Activated T-helper 1 cell treated with anti-CD3 and anti-CD28 coated beads, Interleukin-12 subunit alpha, Interleukin-12 subunit beta, Interleukin-2, Interleukin-4 antibody, amounts not matched to agents 30 ng/mL and 10 ng/mL and 1 ng/mL, durations not matched to agents 14 hours and 24 hours and 36 hours (primary cell): ENCODE measurements around the gene HDAC4. TPM values are rescaled to one million over a fixed set of nuclear protein-coding genes. Genes with fewer than 3 reads are reported as not detected.

ENCODE experiments used
- DNase-seq: peaks from one replicate; pipeline ENCODE4 v3.0.0; 2021; ENCODE audit warnings: low spot score
- H3K27ac Mint-ChIP-seq: one replicate; pipeline ENCODE4 v1.8.0; 2021; ENCODE audit warnings: mild to moderate bottlenecking, mixed read lengths
- H3K27me3 Mint-ChIP-seq: one replicate; pipeline ENCODE4 v1.8.0; 2022; ENCODE audit warnings: mild to moderate bottlenecking, moderate library complexity, mixed read lengths; ENCODE audit not compliant: insufficient read depth
- H3K36me3 Mint-ChIP-seq: one replicate; pipeline ENCODE4 v1.8.0; 2021; ENCODE audit warnings: low read depth, mixed read lengths
- H3K4me1 Mint-ChIP-seq: one replicate; pipeline ENCODE4 v1.8.0; 2021; ENCODE audit warnings: low read depth, mixed read lengths
- H3K4me3 Mint-ChIP-seq: one replicate; pipeline ENCODE4 v1.8.0; 2021; ENCODE audit warnings: mild to moderate bottlenecking, moderate library complexity, mixed read lengths
- H3K9me3 Mint-ChIP-seq: one replicate; pipeline ENCODE4 v1.8.0; 2021; ENCODE audit warnings: mixed read lengths
- intact Hi-C: fragments of 100-400 bp; cut with micrococcal nuclease; formaldehyde crosslinking; loops from one replicate; pipeline ENCODE4 v1.15.1; 2024
- total RNA-seq: library from RNA; stranded (reverse); gene quantifications from 2 replicates; pipeline ENCODE4 v1.2.3, GENCODE V29; 2022

The HDAC4 gene
- total RNA-seq, 1 donor from 2014 or later = 41.3 TPM

DNA sequence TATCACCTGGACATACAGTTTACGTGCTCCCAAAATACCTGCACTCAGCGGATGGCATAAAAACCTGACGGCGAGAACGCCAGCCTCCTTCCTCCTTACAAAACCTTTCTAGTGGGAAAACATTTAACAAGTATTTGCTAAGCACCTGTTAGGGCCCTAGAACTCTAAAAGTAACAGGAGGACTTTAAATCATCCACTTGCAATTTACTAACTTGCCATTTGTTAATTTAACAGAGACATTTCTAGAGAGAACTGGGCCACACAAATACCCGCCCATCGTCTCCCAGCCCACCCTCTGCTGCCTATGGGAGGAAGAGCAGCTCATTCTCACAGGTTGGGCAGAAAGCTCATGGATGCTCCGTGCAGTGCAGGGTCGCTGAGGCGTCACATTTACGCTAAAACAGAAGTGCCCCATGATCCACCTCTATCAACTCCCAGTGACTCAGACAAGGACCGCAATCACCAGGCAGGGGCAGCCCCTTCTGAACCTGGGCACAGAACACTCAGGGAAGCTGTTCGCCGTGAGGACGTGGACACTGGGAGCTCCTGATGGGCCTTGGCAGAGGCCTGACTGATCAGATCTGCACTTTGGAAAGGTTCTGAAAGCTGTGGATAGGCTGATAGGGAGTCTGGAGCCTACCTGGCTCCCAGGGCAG, 106.9 kb downstream of the HDAC4 start:
- Mint-ChIP-seq H3K4me3 (peak overlapping the region; percentile 85), H3K4me1 (peaks cover 73% of the 10 kb centered on the region), H3K36me3 (peaks cover 14% of the 10 kb centered on the region), H3K27me3 (peaks cover 2% of the 10 kb centered on the region), H3K27ac (peak overlapping the region; percentile 89), H3K9me3 (no peaks in the 10 kb centered on the region)
- intact Hi-C loops = loop anchor here (1.0 kb wide), 2 partner anchors 10 to 19 kb away; no protein-coding TSS in a partner anchor
- peak; percentile 64 for DNase-seq

DNA sequence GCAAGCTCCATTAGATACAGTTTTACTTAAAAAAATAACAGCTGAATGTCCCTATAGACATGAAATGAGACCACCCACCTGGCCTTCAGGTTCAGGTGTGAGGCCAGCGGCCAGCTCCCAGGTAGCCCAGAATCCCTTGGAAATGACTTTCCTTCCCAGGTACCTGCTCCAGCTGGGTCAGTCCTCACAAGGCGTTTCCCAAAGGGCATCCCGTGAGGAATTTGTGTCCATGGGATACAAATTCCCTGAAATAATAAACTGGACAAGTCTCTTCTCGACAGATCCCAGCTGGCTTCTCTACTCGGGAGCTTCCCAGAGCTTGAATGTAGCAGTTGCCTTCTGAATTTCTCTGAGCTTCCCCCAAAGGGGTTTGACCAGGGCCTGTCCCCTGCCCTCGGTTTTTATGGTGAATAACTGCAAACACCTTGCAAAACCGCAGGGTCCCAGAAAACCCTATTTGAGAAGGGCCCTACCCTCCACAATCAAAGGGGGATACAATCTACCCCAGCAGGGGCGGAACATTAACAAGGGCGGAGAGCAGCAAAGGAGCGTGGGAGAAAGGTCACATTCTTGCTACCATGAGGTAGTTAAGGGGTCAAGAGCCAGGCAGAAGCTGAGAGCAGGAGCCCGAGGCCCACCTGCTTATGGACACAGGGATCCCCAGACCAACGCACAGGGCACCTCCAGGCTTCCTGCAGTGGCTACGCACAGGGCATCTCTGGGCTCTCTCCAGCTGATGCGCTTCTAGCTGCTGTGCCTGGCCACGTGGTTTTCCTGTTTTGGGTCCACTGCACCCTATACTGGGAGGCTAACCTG, 107.7 kb downstream of the HDAC4 start:
- DNase-seq = no peak
- Mint-ChIP-seq H3K27ac (no peak overlapping the region), H3K27me3 (peaks cover 2% of the 10 kb centered on the region), H3K4me1 (peaks cover 73% of the 10 kb centered on the region), H3K4me3 (no peak overlapping the region), H3K36me3 (peaks cover 14% of the 10 kb centered on the region), H3K9me3 (no peaks in the 10 kb centered on the region)
- intact Hi-C loops = no loop called here

DNA sequence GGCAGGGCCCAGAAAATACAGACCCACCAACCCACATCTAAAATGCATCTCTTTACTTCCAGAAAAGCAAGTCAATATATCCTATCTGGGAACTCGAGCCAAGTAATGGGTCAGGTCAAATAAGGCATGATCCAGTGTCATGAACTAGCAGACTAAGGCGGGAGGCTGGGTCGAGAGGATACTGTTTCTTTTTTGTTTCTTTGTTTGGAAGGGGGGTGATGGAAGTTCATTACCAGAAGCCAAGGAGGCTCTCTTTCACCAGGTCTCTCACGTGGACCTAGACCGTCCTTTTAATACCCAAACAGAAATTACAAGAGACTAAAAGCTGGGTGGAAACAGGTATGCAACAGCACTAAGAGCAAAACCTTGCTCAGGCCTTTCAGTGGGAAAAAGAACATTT, 108.3 kb downstream of the HDAC4 start:
- peaks cover 3% of the 10 kb centered on the region for H3K27me3 Mint-ChIP-seq
- no peak for DNase-seq
- H3K4me3 Mint-ChIP-seq = no peak overlapping the region
- peaks cover 73% of the 10 kb centered on the region for H3K4me1 Mint-ChIP-seq
- no peaks in the 10 kb centered on the region for H3K9me3 Mint-ChIP-seq
- no peak overlapping the region for H3K27ac Mint-ChIP-seq
- intact Hi-C loops = no loop called here
- peaks cover 12% of the 10 kb centered on the region for H3K36me3 Mint-ChIP-seq

DNA sequence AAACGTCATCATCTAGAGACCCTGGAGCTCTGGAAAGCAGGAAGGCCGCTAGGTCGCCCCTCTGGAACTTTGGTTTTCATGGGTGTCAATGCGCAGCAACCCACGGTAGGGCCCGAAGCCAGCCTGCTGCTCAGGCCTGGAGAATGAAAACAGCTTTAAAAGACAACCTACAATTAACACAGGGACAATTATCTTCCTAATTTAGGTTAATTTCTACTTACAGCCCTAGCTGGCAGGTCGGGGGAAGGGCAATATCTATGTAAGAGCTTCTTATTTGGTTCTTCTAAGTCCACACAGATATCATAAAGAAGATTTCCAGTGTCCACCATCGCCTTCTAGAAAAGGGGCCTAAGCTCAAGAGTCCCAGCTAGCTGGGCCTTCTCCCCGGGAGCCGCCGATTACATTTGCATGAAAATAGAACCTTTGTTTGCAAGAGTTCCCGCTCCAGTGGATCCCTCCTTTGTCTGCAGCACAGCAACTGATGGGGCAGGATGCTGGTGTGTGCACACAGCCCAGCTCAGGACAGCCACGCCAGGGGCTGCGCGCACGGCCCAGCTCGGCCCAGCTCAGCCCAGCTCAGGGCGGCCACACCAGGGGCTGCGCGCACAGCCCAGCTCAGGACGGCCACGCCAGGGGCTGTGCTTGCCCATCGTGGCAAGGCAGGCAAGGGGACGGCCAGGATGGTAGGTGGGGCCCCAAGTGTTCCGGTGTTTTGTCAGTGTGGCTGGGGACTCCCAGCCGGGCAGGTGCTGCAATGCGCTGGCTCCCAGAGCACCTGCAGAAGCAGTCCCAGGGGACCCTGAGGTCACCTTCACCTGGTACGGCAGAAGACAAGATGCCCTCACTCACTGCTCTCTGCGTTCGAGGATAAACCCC, 109.1 kb downstream of the HDAC4 start:
- Mint-ChIP-seq H3K4me3 (no peak overlapping the region), H3K27me3 (peaks cover 6% of the 10 kb centered on the region), H3K36me3 (peaks cover 16% of the 10 kb centered on the region), H3K27ac (no peak overlapping the region), H3K4me1 (peaks cover 78% of the 10 kb centered on the region), H3K9me3 (no peaks in the 10 kb centered on the region)
- intact Hi-C loops = no loop called here
- no peak for DNase-seq

DNA sequence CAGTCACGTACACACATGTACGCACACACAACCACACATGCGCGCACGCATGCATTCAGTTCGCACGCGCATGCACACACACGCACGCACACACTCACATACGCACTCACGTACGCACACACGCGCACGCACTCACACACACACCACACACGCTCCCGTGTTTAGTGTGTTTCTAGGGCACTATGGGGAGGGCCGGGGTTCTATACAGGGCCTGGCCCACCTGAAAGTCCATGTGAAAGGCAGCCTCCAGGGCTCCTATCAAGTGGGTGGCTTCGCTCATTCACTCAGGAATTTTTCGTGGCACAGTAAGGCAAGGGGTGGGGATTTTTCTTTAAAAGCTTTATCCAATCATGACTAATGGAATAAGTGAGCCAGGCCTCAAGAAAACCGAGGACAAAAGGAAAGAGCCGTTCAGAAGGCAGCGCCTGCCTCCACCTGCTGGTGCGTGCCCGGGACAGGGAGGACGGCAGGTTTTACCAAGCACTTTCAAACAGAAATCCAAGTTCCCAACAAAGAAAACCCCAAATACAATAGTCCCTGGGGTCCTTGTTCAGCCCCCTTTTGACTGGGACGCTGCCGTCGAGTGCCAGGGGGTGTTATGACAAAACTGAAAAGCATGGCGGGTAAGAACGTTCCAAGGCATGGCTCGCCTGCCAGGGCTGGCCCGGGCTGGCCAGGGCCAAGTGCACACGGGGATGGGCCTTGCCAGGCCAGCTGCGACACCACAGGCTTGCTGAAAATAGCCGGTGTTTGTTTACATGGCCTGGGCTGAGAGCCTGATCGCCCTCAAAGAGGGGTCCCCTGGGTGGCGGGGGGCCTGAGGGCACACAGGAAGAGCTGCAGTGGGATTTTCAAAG, 110.0 kb downstream of the HDAC4 start:
- Mint-ChIP-seq H3K36me3 (peaks cover 20% of the 10 kb centered on the region), H3K27ac (no peak overlapping the region), H3K27me3 (peaks cover 8% of the 10 kb centered on the region), H3K4me3 (no peak overlapping the region), H3K4me1 (peaks cover 79% of the 10 kb centered on the region), H3K9me3 (no peaks in the 10 kb centered on the region)
- intact Hi-C loops = no loop called here
- DNase-seq = no peak

DNA sequence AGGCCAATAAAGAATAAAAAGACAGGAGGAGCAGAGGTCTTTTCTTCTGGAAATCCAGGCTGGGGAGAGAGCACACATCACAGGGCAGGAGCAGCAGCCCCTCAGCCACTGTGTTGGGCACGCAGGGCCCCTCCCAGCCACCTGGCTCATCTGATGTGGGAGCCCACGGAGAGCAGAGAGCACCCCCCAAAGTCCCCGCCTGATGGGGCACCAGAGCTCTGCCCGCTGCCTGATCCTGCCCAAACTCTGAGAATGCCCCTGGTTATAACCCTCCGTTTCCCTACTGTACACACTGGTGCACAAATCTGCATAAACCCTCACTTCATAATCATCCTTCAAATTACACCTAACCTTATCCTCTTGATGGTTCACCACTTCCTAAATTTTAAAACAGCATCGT, 111.3 kb downstream of the HDAC4 start:
- intact Hi-C loops = loop anchor here (1.0 to 5.0 kb wide), 11 partner anchors 9 to 258 kb away; partner anchors contain the start of gene HDAC4
- Mint-ChIP-seq H3K36me3 (peaks cover 20% of the 10 kb centered on the region), H3K27ac (peak overlapping the region; percentile 98), H3K27me3 (peaks cover 7% of the 10 kb centered on the region), H3K4me3 (peak overlapping the region; percentile 77), H3K9me3 (no peaks in the 10 kb centered on the region), H3K4me1 (peaks cover 83% of the 10 kb centered on the region)
- no peak for DNase-seq

DNA sequence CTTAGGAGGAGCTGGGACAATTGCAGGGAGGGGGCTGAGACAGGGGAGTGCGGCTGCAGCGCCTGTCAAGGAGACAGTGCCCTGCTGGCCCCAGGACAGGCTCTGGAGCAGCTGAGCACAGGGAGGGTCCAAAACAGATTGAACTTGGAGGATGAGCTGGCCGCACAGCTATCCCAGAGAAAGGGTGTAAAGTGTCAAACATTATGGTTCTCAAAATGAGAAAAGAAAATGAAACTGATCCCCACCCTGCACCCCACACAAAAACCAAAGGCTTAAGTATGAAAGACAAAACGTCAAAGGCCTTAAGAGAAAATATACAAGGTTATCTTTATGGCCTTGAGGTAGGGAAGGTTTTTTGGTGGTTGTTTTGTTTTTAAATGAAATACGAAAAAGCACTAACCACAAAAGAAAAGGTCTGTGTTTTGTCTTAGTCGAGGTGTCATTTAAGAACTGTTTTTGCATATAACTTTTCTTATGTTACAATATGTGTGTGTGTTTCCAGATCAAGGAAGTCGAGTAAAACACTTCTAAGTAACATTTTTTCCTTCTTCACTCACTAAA, 111.8 kb downstream of the HDAC4 start:
- Mint-ChIP-seq H3K36me3 (peaks cover 17% of the 10 kb centered on the region), H3K27me3 (peaks cover 7% of the 10 kb centered on the region), H3K27ac (peak overlapping the region; percentile 98), H3K4me3 (peak overlapping the region; percentile 77), H3K4me1 (peaks cover 78% of the 10 kb centered on the region), H3K9me3 (no peaks in the 10 kb centered on the region)
- intact Hi-C loops = loop anchor here (1.0 to 5.0 kb wide), 11 partner anchors 9 to 258 kb away; partner anchors contain the start of gene HDAC4
- peak; percentile 61 for DNase-seq

DNA sequence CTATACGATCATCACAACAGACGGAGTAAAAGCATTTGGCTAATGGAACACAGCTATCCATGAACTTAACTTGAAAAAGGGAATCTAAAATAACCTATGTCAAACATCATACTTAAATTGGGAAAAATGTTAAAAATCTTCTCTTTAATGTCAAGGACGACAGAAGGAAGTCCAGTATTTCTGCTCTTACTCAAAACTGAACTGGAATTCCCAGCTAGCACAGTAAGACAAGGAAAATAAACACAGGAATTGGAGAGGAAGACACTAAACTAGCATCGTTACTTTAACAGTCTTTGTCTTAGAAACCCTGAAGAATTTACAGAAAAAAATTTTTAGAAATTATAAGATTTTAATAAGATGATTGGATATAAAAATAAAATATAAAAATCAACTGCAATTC, 112.6 kb downstream of the HDAC4 start:
- no peaks in the 10 kb centered on the region for H3K9me3 Mint-ChIP-seq
- H3K27me3 Mint-ChIP-seq = peaks cover 7% of the 10 kb centered on the region
- peaks cover 19% of the 10 kb centered on the region for H3K36me3 Mint-ChIP-seq
- no peak overlapping the region for H3K4me3 Mint-ChIP-seq
- H3K27ac Mint-ChIP-seq = peak overlapping the region; percentile 48
- H3K4me1 Mint-ChIP-seq = peaks cover 70% of the 10 kb centered on the region
- intact Hi-C loops = loop anchor here (5.0 kb wide), 1 partner anchor 259 kb away; no protein-coding TSS in a partner anchor
- DNase-seq = no peak

DNA sequence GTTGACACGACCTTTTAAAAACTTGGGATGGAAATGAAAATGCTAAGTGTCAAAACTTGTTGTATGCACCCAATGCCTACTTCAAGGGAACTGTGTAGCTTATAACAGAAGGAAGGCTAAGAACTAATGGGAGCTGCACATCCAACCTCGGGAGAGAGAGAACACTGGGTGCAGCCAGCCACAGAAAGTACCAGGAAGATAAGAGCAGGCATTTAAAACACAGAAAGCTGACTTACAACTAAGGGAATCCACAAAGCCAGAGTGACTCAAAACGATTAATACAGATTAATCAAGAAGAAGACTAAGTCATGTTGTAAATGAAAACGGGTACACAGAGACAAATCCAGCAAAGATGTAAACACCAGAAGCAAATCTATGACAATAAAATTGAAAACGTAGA, 113.4 kb downstream of the HDAC4 start:
- DNase-seq = no peak
- intact Hi-C loops = loop anchor here (5.0 kb wide), 1 partner anchor 260 kb away; no protein-coding TSS in a partner anchor
- peaks cover 18% of the 10 kb centered on the region for H3K36me3 Mint-ChIP-seq
- H3K4me1 Mint-ChIP-seq = peaks cover 65% of the 10 kb centered on the region
- H3K27me3 Mint-ChIP-seq = peaks cover 7% of the 10 kb centered on the region
- peak overlapping the region; percentile 64 for H3K27ac Mint-ChIP-seq
- H3K4me3 Mint-ChIP-seq = peak overlapping the region; percentile 56
- no peaks in the 10 kb centered on the region for H3K9me3 Mint-ChIP-seq

DNA sequence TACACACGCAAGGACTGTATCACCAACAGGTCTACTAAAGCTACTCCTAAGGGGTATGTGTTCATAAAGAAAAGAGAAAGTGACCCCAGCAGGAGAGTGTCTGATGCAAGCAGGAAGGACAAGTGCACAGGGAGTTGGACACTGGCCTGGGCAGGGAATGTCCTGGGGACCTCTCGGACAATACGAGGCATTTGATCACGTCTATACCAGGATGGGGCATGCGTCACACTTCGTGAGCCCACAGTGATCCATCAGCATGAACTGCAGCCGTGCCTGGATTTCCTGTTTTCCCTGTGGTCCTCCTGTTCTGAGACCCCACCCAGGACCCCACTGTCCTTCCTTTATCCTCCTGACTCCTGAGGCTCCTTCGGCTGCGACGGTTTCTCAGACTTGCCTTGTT, 113.9 kb downstream of the HDAC4 start:
- H3K36me3 Mint-ChIP-seq = peaks cover 18% of the 10 kb centered on the region
- H3K27ac Mint-ChIP-seq = peak overlapping the region; percentile 36
- peaks cover 62% of the 10 kb centered on the region for H3K4me1 Mint-ChIP-seq
- peak overlapping the region; percentile 56 for H3K4me3 Mint-ChIP-seq
- H3K27me3 Mint-ChIP-seq = peaks cover 7% of the 10 kb centered on the region
- intact Hi-C loops = loop anchor here (5.0 kb wide), 1 partner anchor 260 kb away; no protein-coding TSS in a partner anchor
- H3K9me3 Mint-ChIP-seq = no peaks in the 10 kb centered on the region
- DNase-seq = no peak

DNA sequence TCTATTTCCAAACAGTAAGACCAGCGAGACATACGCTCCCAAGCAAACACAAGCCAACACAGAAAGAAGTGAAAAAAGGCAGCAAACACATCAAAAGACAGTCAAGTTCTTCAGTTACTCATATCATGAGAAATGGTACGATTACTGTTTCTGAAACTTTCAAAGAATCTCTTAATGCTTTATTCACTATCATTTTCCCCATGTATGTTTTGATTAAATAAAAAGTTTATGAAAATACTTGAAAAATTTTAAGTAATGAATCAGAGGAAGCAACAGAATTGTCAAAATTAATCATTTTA, 114.9 kb downstream of the HDAC4 start:
- Mint-ChIP-seq H3K9me3 (no peaks in the 10 kb centered on the region), H3K36me3 (peaks cover 18% of the 10 kb centered on the region)
- intact Hi-C loops = loop anchor here (1.0 to 5.0 kb wide), 2 partner anchors 11 to 261 kb away; no protein-coding TSS in a partner anchor

More for the DNA sequence above, 114.9 kb downstream of the HDAC4 start:
- H3K4me1 Mint-ChIP-seq = peaks cover 62% of the 10 kb centered on the region
- DNase-seq = no peak
- H3K4me3 Mint-ChIP-seq = peak overlapping the region; percentile 71
- H3K27me3 Mint-ChIP-seq = peaks cover 7% of the 10 kb centered on the region
- H3K27ac Mint-ChIP-seq = peak overlapping the region; percentile 54
